Measurements from ENCODE around the gene GARNL3.

The GARNL3 gene

GRCh38 chr9:127295005-127295404 lies 30.4 kb downstream of the GARNL3 start:
- Histone ChIP-seq H3K27me3 (replicated peaks; ENCODE audit: control insufficient read depth, insufficient read depth, low read length) (no peaks in the 10 kb centered on the region), H3K36me3 (ENCODE audit: control insufficient read depth, insufficient read depth, low read length) (no peaks in the 10 kb centered on the region), H3K4me3 (replicated peaks; ENCODE audit: low read depth, low read length) (no peak overlapping the region)
- TF ChIP-seq CTCF (IDR thresholded peaks at IDR 0.05; ENCODE audit: insufficient read depth, low read length, poor library complexity, severe bottlenecking): no peak
- DNase-seq (ENCODE audit: extremely low read depth, insufficient read length): no peak

- no peak overlapping the region for H3K4me3 ChIP-seq (replicated peaks; ENCODE audit: low read depth, low read length)
- H3K36me3 ChIP-seq (ENCODE audit: control insufficient read depth, insufficient read depth, low read length): no peaks in the 10 kb centered on the region
- no peak for TF ChIP-seq CTCF (IDR thresholded peaks at IDR 0.05; ENCODE audit: insufficient read depth, low read length, poor library complexity, severe bottlenecking)
- H3K27me3 ChIP-seq (replicated peaks; ENCODE audit: control insufficient read depth, insufficient read depth, low read length): no peaks in the 10 kb centered on the region
- no peak for DNase-seq (ENCODE audit: extremely low read depth, insufficient read length)
These were observed 36.4 kb downstream of the GARNL3 start for GRCh38 chr9:127300886-127301447.

- TF ChIP-seq CTCF (IDR thresholded peaks at IDR 0.05; ENCODE audit: insufficient read depth, low read length, poor library complexity, severe bottlenecking): no peak
- no peak for DNase-seq (ENCODE audit: extremely low read depth, insufficient read length)
- no peaks in the 10 kb centered on the region for H3K36me3 ChIP-seq (ENCODE audit: control insufficient read depth, insufficient read depth, low read length)
- no peak overlapping the region for H3K4me3 ChIP-seq (replicated peaks; ENCODE audit: low read depth, low read length)
- H3K27me3 ChIP-seq (replicated peaks; ENCODE audit: control insufficient read depth, insufficient read depth, low read length): no peaks in the 10 kb centered on the region
These were observed 39.3 kb downstream of the GARNL3 start for GRCh38 chr9:127303830-127304229.

- DNase-seq (ENCODE audit: extremely low read depth, insufficient read length): no peak
- no peaks in the 10 kb centered on the region for H3K27me3 ChIP-seq (replicated peaks; ENCODE audit: control insufficient read depth, insufficient read depth, low read length)
- no peak for TF ChIP-seq CTCF (IDR thresholded peaks at IDR 0.05; ENCODE audit: insufficient read depth, low read length, poor library complexity, severe bottlenecking)
- H3K36me3 ChIP-seq (ENCODE audit: control insufficient read depth, insufficient read depth, low read length): no peaks in the 10 kb centered on the region
- H3K4me3 ChIP-seq (replicated peaks; ENCODE audit: low read depth, low read length): no peak overlapping the region
These were observed 40.7 kb downstream of the GARNL3 start for GRCh38 chr9:127305206-127305837.

- no peak for DNase-seq (ENCODE audit: extremely low read depth, insufficient read length)
- no peaks in the 10 kb centered on the region for H3K27me3 ChIP-seq (replicated peaks; ENCODE audit: control insufficient read depth, insufficient read depth, low read length)
- no peak for TF ChIP-seq CTCF (IDR thresholded peaks at IDR 0.05; ENCODE audit: insufficient read depth, low read length, poor library complexity, severe bottlenecking)
- H3K36me3 ChIP-seq (ENCODE audit: control insufficient read depth, insufficient read depth, low read length): no peaks in the 10 kb centered on the region
- H3K4me3 ChIP-seq (replicated peaks; ENCODE audit: low read depth, low read length): no peak overlapping the region
These were observed 41.3 kb downstream of the GARNL3 start for GRCh38 chr9:127305838-127306226.
